H1 (cell line): Measurements from ENCODE around the gene TPM2. TPM values are rescaled to one million over a fixed set of nuclear protein-coding genes. Genes with fewer than 3 reads are reported as not detected.
A peak's percentile ranks its signal among the peaks of the same experiment; 100 is the strongest.

Source experiments
- CTCF ChIA-PET: fragments of 300-600 bp; sonication (Branson Sonifier 250); formaldehyde crosslinking; loops from one replicate; lab custom pipeline; 2021; ENCODE audit not compliant: partially characterized antibody; lab: Charles Lee
- POLR2A ChIA-PET: fragments of 300-600 bp; sonication (Branson Sonifier 250); formaldehyde crosslinking; loops from one replicate; lab custom pipeline; 2021; ENCODE audit warnings: inconsistent platforms; ENCODE audit not compliant: partially characterized antibody; lab: Charles Lee
- DNase-seq, 2 experiments: peaks; one replicate each; pipeline versions ENCODE4 v3.0.0 to v3.0.0-alpha.2; 2010 to 2022; ENCODE audit warnings: low spot score in 2 of 2, low read depth in 1 of 2, mixed read lengths in 1 of 2
- FAIRE-seq: peaks from 2 replicates; lab custom pipeline; 2011; peaks lifted over from hg19 to GRCh38; lab: Jason Lieb, UNC
- H2AFZ ChIP-seq: 2 replicates; pipeline ENCODE4 v1.8.1; 2012; ENCODE audit warnings: low read length, inconsistent platforms
- H2AK5ac ChIP-seq: 2 replicates; pipeline ENCODE4 v1.6.1; 2013; ENCODE audit warnings: low read depth, low read length
- H2BK120ac ChIP-seq: replicated peaks from 2 replicates; pipeline ENCODE3; 2013; ENCODE audit warnings: low read depth, low read length, inconsistent platforms
- H2BK12ac ChIP-seq: 2 replicates; pipeline ENCODE4 v1.6.1; 2013; ENCODE audit warnings: low read depth, low read length
- H2BK15ac ChIP-seq: 2 replicates; pipeline ENCODE4 v1.6.1; 2013; ENCODE audit warnings: low read length
- H2BK20ac ChIP-seq: 2 replicates; pipeline ENCODE4 v1.6.1; 2013; ENCODE audit warnings: low read length
- H2BK5ac ChIP-seq: 2 replicates; pipeline ENCODE4 v1.6.1; 2013; ENCODE audit warnings: low read depth, low read length
- H3K14ac ChIP-seq: 2 replicates; pipeline ENCODE4 v1.6.1; 2013; ENCODE audit warnings: inconsistent platforms; ENCODE audit not compliant: insufficient read length
- H3K18ac ChIP-seq: 2 replicates; pipeline ENCODE4 v1.6.1; 2013; ENCODE audit warnings: low read length; ENCODE audit errors: extremely low read depth
- H3K23ac ChIP-seq: 2 replicates; pipeline ENCODE4 v1.6.1; 2013; ENCODE audit warnings: inconsistent platforms; ENCODE audit not compliant: insufficient read length
- H3K23me2 ChIP-seq: 2 replicates; pipeline ENCODE4 v1.6.1; 2013; ENCODE audit warnings: low read depth, low read length
- H3K27ac ChIP-seq: 2 replicates; pipeline ENCODE4 v1.6.1; 2011; ENCODE audit warnings: low read depth, low read length, inconsistent platforms
- H3K27me3 ChIP-seq, 4 experiments: replicated peaks in 1 of 4; 1 replicate in 1 of 4; 2 replicates in 3 of 4; pipeline versions ENCODE4 v1.6.1 to v1.8.1; 2011 to 2013; ENCODE audit warnings: low read length in 3 of 4, mild to moderate bottlenecking in 3 of 4, inconsistent platforms in 2 of 4, mixed read lengths in 2 of 4, moderate library complexity in 1 of 4; ENCODE audit not compliant: control insufficient read depth in 3 of 4, insufficient read depth in 3 of 4; ENCODE audit errors: extremely low read depth in 1 of 4
- H3K36me3 ChIP-seq, 4 experiments: 2 replicates each; pipeline versions ENCODE4 v1.6.1 to v1.8.1; 2011 to 2013; ENCODE audit warnings: mild to moderate bottlenecking in 4 of 4, low read length in 3 of 4, moderate library complexity in 2 of 4, control low read depth in 1 of 4, inconsistent platforms in 1 of 4; ENCODE audit not compliant: insufficient read depth in 4 of 4, control insufficient read depth in 2 of 4
- H3K4ac ChIP-seq: replicated peaks from 2 replicates; pipeline ENCODE3; 2013; ENCODE audit warnings: low read length, low read depth, mixed read lengths, inconsistent platforms; ENCODE audit not compliant: insufficient read length
- H3K4me1 ChIP-seq, 4 experiments: replicated peaks in 1 of 4; 1 replicate in 1 of 4; 2 replicates in 3 of 4; pipeline versions ENCODE4 v1.6.1 to v1.8.1; 2011 to 2013; ENCODE audit warnings: low read length in 3 of 4, inconsistent platforms in 2 of 4, mixed read lengths in 1 of 4; ENCODE audit not compliant: insufficient read depth in 4 of 4, control insufficient read depth in 3 of 4
- H3K4me2 ChIP-seq, 2 experiments: 2 replicates each; pipeline versions ENCODE4 v1.6.1 to v1.8.1; 2011 to 2013; ENCODE audit warnings: low read depth in 2 of 2, low read length in 2 of 2, control low read depth in 1 of 2, inconsistent platforms in 1 of 2, mild to moderate bottlenecking in 1 of 2; ENCODE audit not compliant: insufficient read depth in 1 of 2
- H3K4me3 ChIP-seq, 4 experiments: fragments of 200-600, 300-600 bp in 1 of 4; sonication (generic), shearing (Covaris generic), sonication (Bioruptor Twin) in 1 of 4; 2 replicates each; pipeline versions ENCODE4 v1.5.1 to v1.8.1; 2011 to 2016; ENCODE audit warnings: low read length in 4 of 4, low read depth in 3 of 4, control low read depth in 2 of 4, inconsistent platforms in 2 of 4, mild to moderate bottlenecking in 2 of 4, mixed read lengths in 1 of 4, moderate library complexity in 1 of 4; ENCODE audit not compliant: insufficient read depth in 2 of 4; ENCODE audit errors: extremely low read depth in 1 of 4
- H3K56ac ChIP-seq: replicated peaks from 2 replicates; pipeline ENCODE3; 2013; ENCODE audit warnings: low read depth, mild to moderate bottlenecking, mixed read lengths, low read length, inconsistent platforms; ENCODE audit not compliant: insufficient read length
- H3K79me1 ChIP-seq: 2 replicates; pipeline ENCODE4 v1.6.1; 2013; ENCODE audit warnings: low read depth, low read length, control low read depth
- H3K79me2 ChIP-seq, 2 experiments: 2 replicates each; pipeline versions ENCODE4 v1.6.1 to v1.8.1; 2012 to 2013; ENCODE audit warnings: low read length in 2 of 2, mild to moderate bottlenecking in 2 of 2, inconsistent platforms in 1 of 2; ENCODE audit not compliant: insufficient read depth in 2 of 2, control insufficient read depth in 1 of 2
- H3K9ac ChIP-seq, 4 experiments: replicated peaks in 1 of 4; 1 replicate in 1 of 4; 2 replicates in 3 of 4; pipeline versions ENCODE4 v1.6.1 to v1.8.1; 2011 to 2013; ENCODE audit warnings: low read depth in 3 of 4, low read length in 3 of 4, control low read depth in 2 of 4, mild to moderate bottlenecking in 2 of 4, moderate library complexity in 2 of 4, inconsistent platforms in 1 of 4; ENCODE audit errors: extremely low read depth in 1 of 4
- H3K9me3 ChIP-seq, 2 experiments: 2 replicates each; pipeline versions ENCODE4 v1.6.1 to v1.8.1; 2012 to 2013; ENCODE audit warnings: mild to moderate bottlenecking in 2 of 2, moderate library complexity in 2 of 2, control low read depth in 1 of 2, inconsistent platforms in 1 of 2, low read depth in 1 of 2, low read length in 1 of 2, mixed read lengths in 1 of 2; ENCODE audit not compliant: insufficient read depth in 2 of 2
- H4K20me1 ChIP-seq, 2 experiments: replicated peaks in 1 of 2; 2 replicates each; pipeline versions ENCODE3 to v1.8.1; 2011 to 2013; ENCODE audit warnings: inconsistent platforms in 2 of 2, low read length in 2 of 2, mild to moderate bottlenecking in 1 of 2; ENCODE audit not compliant: insufficient read depth in 2 of 2, control insufficient read depth in 1 of 2
- H4K5ac ChIP-seq: 2 replicates; pipeline ENCODE4 v1.6.1; 2013; ENCODE audit warnings: low read length, low read depth, mixed read lengths, inconsistent platforms; ENCODE audit not compliant: insufficient read length
- H4K8ac ChIP-seq: 2 replicates; pipeline ENCODE4 v1.8.0; 2013; ENCODE audit warnings: mild to moderate bottlenecking, moderate library complexity, low read length, inconsistent platforms; ENCODE audit not compliant: insufficient read depth; ENCODE audit errors: extremely low read depth
- H4K91ac ChIP-seq: replicated peaks from 2 replicates; pipeline ENCODE3; 2013; ENCODE audit warnings: low read length, mixed read lengths, inconsistent platforms; ENCODE audit not compliant: insufficient read length
- CHD1 ChIP-seq: IDR thresholded peaks from 2 replicates; pipeline ENCODE4 v1.6.1; 2012; ENCODE audit warnings: low read depth, low read length, improper control_type of control experiment
- CHD2 ChIP-seq: IDR thresholded peaks from 2 replicates; pipeline ENCODE4 v1.6.1; 2012; ENCODE audit warnings: low read length, improper control_type of control experiment
- EP300 ChIP-seq, 2 experiments: IDR thresholded peaks; 1 replicate in 1 of 2; 2 replicates in 1 of 2; pipeline ENCODE4 v1.6.1; 2011 to 2012; ENCODE audit warnings: low read depth in 2 of 2, low read length in 2 of 2, mild to moderate bottlenecking in 2 of 2, borderline replicate concordance in 1 of 2, inconsistent platforms in 1 of 2, moderate library complexity in 1 of 2
- GABPA ChIP-seq: IDR thresholded peaks from 2 replicates; pipeline ENCODE4 v1.6.1; 2011; ENCODE audit warnings: mild to moderate bottlenecking, low read length, moderate library complexity, borderline replicate concordance; ENCODE audit not compliant: insufficient read depth
- KDM1A ChIP-seq: fragments of 200-600, 300-600 bp; sonication (generic); IDR thresholded peaks from 2 replicates; pipeline ENCODE4 v1.7.1; 2016; ENCODE audit warnings: mild to moderate bottlenecking, low read length, borderline replicate concordance
- MAX ChIP-seq: IDR thresholded peaks from 2 replicates; pipeline ENCODE4 v1.6.1; 2012; ENCODE audit warnings: inconsistent platforms
- POLR2AphosphoS5 ChIP-seq: IDR thresholded peaks from 2 replicates; pipeline ENCODE4 v1.6.1; 2011; ENCODE audit warnings: low read depth, low read length
- POU5F1 ChIP-seq: IDR thresholded peaks from 2 replicates; pipeline ENCODE4 v1.6.1; 2011; ENCODE audit warnings: low read depth, mild to moderate bottlenecking, low read length, moderate library complexity
- SAP30 ChIP-seq: fragments of 300-600 bp; sonication (generic); IDR thresholded peaks from 2 replicates; pipeline ENCODE4 v1.7.1; 2012; ENCODE audit warnings: low read length, moderate library complexity, mild to moderate bottlenecking, inconsistent platforms; ENCODE audit not compliant: insufficient read depth, insufficient replicate concordance
- SIN3A ChIP-seq, 2 experiments: IDR thresholded peaks in 1 of 2; conservative IDR thresholded peaks in 1 of 2; 2 replicates each; pipeline ENCODE4 v1.6.1; 2011 to 2012; ENCODE audit warnings: low read length in 2 of 2, improper control_type of control experiment in 1 of 2, low read depth in 1 of 2, mild to moderate bottlenecking in 1 of 2
- SRF ChIP-seq: IDR thresholded peaks from 2 replicates; pipeline ENCODE4 v1.6.1; 2011; ENCODE audit warnings: mild to moderate bottlenecking, low read depth, low read length, moderate library complexity
- TBP ChIP-seq: IDR thresholded peaks from 2 replicates; pipeline ENCODE4 v1.6.1; 2011; ENCODE audit warnings: low read depth, low read length, improper control_type of control experiment
- TEAD4 ChIP-seq: IDR thresholded peaks from 2 replicates; pipeline ENCODE4 v1.6.1; 2012; ENCODE audit warnings: low read depth, low read length, inconsistent platforms, mixed read lengths
- WGBS, 2 experiments: shearing (Covaris generic) in 1 of 2; methylation state at CpG; one replicate each; pipeline versions ENCODE4 v1.1.6 to v1.1.7; 2013 to 2015; ENCODE audit warnings: low lambda C conversion rate in 2 of 2, mixed read lengths in 2 of 2, inconsistent platforms in 1 of 2, low coverage in 1 of 2, missing lambda C conversion rate in 1 of 2; ENCODE audit not compliant: insufficient replicate concordance in 2 of 2, insufficient coverage in 1 of 2, insufficient read length in 1 of 2; ENCODE audit errors: extremely low coverage in 1 of 2, missing lambda C conversion rate in 1 of 2; 5-methylcytosine and 5-hydroxymethylcytosine counted together
- polyA plus RNA-seq, 7 experiments: library from polyadenylated mRNA; depleted of rRNA in 3 of 7; stranded (reverse) in 5 of 7; unstranded in 2 of 7; fragments of >200 nt in 5 of 7; fragments of 200-250 nt in 2 of 7; gene quantifications; 1 replicate in 5 of 7; 2 replicates in 1 of 7; 4 replicates in 1 of 7; pipeline versions ENCODE4 v1.2.1 to v1.2.3, GENCODE V29; 2011 to 2013; ENCODE audit warnings: missing spikeins in 2 of 7, mixed read lengths in 2 of 7
- total RNA-seq: library from RNA; stranded (reverse); fragmentation: NEBNext Ultra II Directional; extraction: Animal tissue kit (Norgen Biotek cat#: 25700); gene quantifications from 2 replicates; pipeline ENCODE4 v1.2.1, GENCODE V29; 2021

TPM2 gene
- total and polyA plus RNA-seq, 2 of the 8 experiments (the other 6 are each of a cell fraction or from before 2014, with no cell fraction given), result 62.5 to 181 TPM

DNA sequence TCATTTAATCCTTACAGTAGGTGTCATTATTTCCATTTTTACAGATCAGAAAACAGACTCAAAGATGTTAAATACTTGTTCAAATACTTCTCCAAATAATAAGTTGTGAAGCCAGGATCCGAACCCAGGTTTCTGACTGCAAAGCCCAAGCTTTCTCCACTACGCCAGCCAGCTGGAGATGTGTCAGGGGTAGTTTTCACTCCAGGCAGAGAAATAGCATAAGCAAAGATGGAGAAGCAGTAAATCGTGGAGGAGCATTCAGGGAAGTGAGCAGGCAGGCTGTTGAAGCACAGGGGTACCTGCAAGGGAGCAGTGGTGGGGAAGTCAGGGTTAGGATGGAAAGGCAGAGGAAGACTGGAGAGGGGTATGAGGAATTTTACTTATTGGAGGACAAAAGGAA, 39.4 kb upstream of the TPM2 start:
- peaks cover 16% of the 10 kb centered on the region for H3K79me1 ChIP-seq
- no peak overlapping the region for H3K9ac ChIP-seq
- ChIA-PET CTCF (interaction anchor here (0.6 to 16.0 kb wide), 21 partner anchors 12 to 195 kb away, joined by 3 to 198 read pairs (median 9); partner anchors contain the start of genes ARHGEF39, CCDC107, GBA2 and MSMP), POLR2A (interaction anchor here (0.8 to 11.1 kb wide), 15 partner anchors 7 to 72 kb away, joined by 3 to 158 read pairs (median 6); partner anchors contain the start of genes CCDC107, GBA2, RGP1 and RMRP)
- no peak overlapping the region for H3K4ac ChIP-seq
- DNase-seq (no peak), FAIRE-seq (no peak)
- H4K20me1 ChIP-seq, result peaks cover 0 to 6% of the 10 kb centered on the region in 2 experiments
- no peak overlapping the region for H2BK20ac ChIP-seq
- H3K79me2 ChIP-seq, result peaks cover 2 to 56% of the 10 kb centered on the region in 2 experiments
- H3K4me1 ChIP-seq, result peaks cover 21 to 46% (median 32%) of the 10 kb centered on the region in 4 experiments
- H3K4me2 ChIP-seq, result peak overlapping the region; percentile 44 to 92; a peak in 3 of 4 replicates
- H3K23ac ChIP-seq, result no peak overlapping the region
- H3K14ac ChIP-seq, result no peak overlapping the region
- H4K5ac ChIP-seq, result no peak overlapping the region
- no peak overlapping the region for H3K18ac ChIP-seq
- H4K8ac ChIP-seq, result no peak overlapping the region
- no peak overlapping the region for H3K27ac ChIP-seq
- H3K56ac ChIP-seq, result no peak overlapping the region
- H2BK15ac ChIP-seq, result no peak overlapping the region
- peaks cover 15% of the 10 kb centered on the region; the same call in 1 of the 2 replicates for H3K23me2 ChIP-seq
- no peak overlapping the region for H2AK5ac ChIP-seq
- H2BK120ac ChIP-seq, result no peak overlapping the region
- no peaks in the 10 kb centered on the region; a peak in 1 of 4 replicates for H3K9me3 ChIP-seq
- H3K27me3 ChIP-seq, result no peaks in the 10 kb centered on the region
- no peak overlapping the region for H4K91ac ChIP-seq
- no peak overlapping the region for H2AFZ ChIP-seq
- H3K4me3 ChIP-seq, result 0 out of 8 replicates have a peak overlapping the region, but pooled peaks of 1 of the 4 experiments have one; percentile 46
- H3K36me3 ChIP-seq, result peaks cover 3 to 12% (median 8%) of the 10 kb centered on the region in 4 experiments
- H2BK12ac ChIP-seq, result no peak overlapping the region; the same call in 1 of the 2 replicates
- WGBS, 2 experiments, result 80% methylated on average over 3 of the region's 3 CpGs; no CpG with 5 or more reads in 1 of the 2 experiments
- no peak overlapping the region for H2BK5ac ChIP-seq
- TF ChIP-seq GABPA, result no peak
- TF ChIP-seq EP300 (IDR thresholded peaks at IDR 0.05; ENCODE audit: borderline replicate concordance in 1 of 2, low read depth in 2 of 2, low read length in 2 of 2), result no peak
- no peak for TF ChIP-seq CHD1
- no peak for TF ChIP-seq POLR2AphosphoS5
- TF ChIP-seq SAP30, result no peak
- no peak for TF ChIP-seq SIN3A (conservative IDR thresholded peaks at IDR 0.05 in 1 of 2, IDR thresholded peaks at IDR 0.05 in 1 of 2; ENCODE audit: low read depth in 1 of 2, low read length in 2 of 2)
- no peak for TF ChIP-seq POU5F1
- no peak for TF ChIP-seq SRF
- TF ChIP-seq MAX, result no peak
- TF ChIP-seq KDM1A, result no peak
- no peak for TF ChIP-seq TEAD4
- TF ChIP-seq TBP, result no peak
- TF ChIP-seq CHD2, result no peak
